GM10266 (cell line): ENCODE measurements around the gene PCNX1.
"Not testable (repeated sequence)": the region's sequence is repeated elsewhere in the genome, so short reads cannot be mapped to it uniquely, and the experiment has no call there.

Experiments used
- DNase-seq: peaks from one replicate; pipeline ENCODE4 v3.0.0; 2012; ENCODE audit errors: extremely low spot score
- TF ChIP-seq, protein P1 (sequence below): IDR thresholded peaks from 2 replicates; pipeline ENCODE4 v1.5.1; 2012; ENCODE audit warnings: mild to moderate bottlenecking, low read depth; ENCODE audit not compliant: control insufficient read depth, insufficient read depth; ENCODE audit errors: missing control alignments

Gene PCNX1

DNA sequence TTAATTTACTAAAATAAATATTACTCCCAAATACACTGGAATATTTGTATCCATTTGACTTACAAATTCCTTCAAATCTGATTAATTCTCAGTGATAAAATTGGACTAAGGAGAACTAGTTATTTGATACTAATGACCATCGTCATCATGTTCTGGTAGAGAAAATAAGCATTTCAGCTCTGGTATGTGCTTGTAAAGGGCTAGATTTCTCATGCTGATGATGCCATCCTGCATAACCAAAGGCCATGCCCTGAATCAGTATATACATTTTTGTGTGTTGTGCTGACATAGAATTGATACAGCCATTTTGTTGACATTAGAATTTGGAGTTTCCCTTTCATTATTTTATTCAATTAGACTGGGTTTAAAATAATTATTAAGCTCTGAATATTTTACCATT, 148.9 kb downstream of the PCNX1 start:
- TF ChIP-seq, protein P1, sequence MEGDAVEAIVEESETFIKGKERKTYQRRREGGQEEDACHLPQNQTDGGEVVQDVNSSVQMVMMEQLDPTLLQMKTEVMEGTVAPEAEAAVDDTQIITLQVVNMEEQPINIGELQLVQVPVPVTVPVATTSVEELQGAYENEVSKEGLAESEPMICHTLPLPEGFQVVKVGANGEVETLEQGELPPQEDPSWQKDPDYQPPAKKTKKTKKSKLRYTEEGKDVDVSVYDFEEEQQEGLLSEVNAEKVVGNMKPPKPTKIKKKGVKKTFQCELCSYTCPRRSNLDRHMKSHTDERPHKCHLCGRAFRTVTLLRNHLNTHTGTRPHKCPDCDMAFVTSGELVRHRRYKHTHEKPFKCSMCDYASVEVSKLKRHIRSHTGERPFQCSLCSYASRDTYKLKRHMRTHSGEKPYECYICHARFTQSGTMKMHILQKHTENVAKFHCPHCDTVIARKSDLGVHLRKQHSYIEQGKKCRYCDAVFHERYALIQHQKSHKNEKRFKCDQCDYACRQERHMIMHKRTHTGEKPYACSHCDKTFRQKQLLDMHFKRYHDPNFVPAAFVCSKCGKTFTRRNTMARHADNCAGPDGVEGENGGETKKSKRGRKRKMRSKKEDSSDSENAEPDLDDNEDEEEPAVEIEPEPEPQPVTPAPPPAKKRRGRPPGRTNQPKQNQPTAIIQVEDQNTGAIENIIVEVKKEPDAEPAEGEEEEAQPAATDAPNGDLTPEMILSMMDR = no peak
- no peak for DNase-seq

DNA sequence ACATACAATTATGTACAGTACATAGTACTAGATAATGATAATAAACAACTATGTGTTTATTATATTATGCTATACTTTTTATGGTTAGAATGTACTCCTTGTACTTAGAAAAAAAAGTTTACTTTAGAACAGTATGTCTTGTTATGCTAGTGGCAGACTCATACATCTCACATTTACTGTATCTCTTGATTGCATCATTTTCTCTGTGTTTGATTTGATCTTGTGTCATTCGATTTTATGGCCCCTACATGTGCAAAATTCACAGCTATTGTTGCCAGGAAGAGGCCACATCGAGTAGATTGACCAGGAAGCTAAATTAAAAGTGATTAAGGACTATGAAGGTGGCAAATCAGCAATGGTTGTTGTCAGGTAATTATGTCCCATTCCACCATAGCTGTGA, 153.0 kb downstream of the PCNX1 start:
- TF ChIP-seq, protein P1 = no peak

DNA sequence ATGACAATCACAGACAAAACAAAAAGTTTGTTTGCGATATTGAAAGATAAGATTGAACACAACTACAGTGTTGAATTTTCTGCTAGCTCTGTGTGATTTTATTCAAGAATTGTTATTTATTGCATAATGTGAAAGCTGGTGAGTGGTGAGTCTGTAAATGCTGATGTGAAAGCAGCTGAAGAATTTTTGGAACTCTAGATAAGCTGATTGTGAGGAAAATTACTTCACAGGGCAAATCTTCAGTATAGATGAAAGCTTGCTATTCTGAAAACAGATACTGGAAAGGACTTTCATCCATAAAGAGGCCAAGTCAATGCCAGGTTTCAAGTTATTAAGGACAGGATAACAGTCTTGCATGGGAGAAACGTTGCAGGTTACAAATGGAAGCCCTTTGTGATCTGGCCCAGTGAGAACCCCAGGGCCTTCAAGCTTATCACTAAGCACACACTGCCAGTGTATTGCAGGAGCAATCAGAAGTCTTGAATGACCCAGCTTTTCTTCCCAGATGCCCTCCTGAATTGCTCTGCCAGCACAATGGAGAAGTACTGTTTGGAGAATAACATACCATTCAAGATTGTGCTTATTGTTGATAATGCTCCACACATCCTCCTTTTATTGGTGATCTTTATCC, 153.7 kb downstream of the PCNX1 start:
- TF ChIP-seq, protein P1 = no peak
- DNase-seq = no peak

More for the DNA sequence above, 153.0 kb downstream of the PCNX1 start:
- DNase-seq = no peak

DNA sequence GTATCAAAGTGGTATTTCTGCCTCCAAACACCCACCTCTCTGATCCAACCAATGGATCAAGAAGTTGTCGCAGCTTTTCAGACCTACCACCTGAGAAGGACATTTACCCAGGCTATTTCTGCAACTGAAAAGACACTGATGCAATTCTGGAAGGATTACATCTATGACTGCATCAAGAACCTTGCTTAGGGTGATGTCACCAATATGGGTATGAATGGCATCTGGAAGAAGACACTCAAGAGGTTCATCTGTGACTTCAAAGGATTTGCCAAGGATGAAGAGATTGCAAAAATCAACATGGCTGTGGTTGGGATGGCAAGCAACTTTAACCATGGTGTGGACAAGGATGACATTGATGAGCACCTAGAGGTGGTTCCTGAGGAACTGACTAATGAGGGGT, 154.2 kb downstream of the PCNX1 start:
- DNase-seq = no peak
- TF ChIP-seq, protein P1 = no peak

DNA sequence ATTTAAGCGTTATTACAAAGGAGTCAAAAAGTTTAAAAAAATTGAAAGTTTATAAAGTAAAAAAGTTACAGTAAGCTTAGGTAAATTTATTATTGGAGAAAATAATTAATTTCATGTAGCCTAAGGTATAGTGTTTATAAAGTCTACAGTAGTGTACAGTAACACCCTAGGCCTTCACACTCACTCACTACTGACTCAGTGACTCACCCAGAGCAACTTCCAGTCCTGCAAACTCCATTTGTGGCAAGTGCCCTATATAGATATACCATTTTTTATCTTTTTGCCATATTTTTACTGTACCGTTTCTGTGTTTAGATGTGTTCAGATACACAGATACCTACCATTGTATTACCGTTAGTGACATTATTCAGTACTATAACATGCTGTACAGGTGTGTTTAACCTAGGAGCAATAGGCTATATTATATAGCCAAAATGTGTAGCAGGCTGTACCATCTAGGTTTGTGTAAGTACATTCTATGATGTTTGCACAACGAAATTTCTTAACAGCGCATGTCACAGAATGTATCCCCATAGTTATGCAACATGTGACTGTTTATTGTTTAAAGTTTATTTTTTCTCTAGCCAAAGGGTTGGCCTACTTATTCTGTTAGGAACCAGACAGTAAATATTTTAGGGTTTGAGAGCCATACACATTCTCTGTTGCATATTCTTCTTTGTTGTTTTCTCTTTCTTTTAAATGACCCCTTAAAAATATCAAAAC, 155.5 kb downstream of the PCNX1 start:
- DNase-seq = no peak
- TF ChIP-seq, protein P1 = no peak

DNA sequence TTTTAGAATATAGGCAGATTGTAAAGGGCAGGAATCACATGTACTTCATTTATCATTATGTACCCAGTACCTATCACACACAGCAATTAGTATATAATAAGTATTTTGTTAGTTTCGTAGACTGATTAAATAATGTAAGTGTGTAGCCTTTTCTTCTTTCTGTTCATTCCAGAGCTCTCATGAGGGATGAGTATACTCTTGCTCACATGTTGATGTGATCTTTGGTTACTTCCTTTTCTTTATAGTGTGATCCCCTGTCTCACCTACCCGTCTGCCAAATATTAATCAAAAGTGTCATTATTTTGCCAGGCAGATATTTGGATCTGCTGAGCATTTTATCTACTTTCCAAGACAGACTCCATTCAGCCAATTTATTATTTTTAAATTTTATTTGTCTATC, 156.1 kb downstream of the PCNX1 start:
- no peak for DNase-seq
- TF ChIP-seq, protein P1 = no peak

DNA sequence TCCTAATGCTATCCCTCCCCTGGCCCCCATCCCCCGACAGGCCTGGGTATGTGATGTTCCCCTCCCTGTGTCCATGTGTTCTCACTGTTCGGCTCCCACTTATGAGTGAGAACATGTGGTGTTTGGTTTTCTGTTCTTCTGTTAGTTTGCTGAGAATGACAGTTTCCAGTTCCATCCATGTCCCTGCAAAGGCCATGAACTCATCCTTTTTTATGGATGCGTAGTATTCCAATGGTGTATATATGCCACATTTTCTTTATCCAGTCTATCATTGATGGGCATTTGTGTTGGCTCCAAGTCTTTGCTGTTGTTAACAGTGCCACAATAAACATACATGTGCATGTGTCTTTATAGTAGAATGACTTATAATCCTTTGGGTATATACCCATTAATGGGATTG, 157.5 kb downstream of the PCNX1 start:
- DNase-seq = not testable (repeated sequence)
